ENCODE results near the gene COL23A1. TPM values are rescaled to one million over a fixed set of nuclear protein-coding genes. Genes with fewer than 3 reads are reported as not detected.

COL23A1 gene
- total and polyA plus RNA-seq, 2 of the 13 experiments (the other 11 are each of a cell fraction or from before 2014, with no cell fraction given): not detected

- FAIRE-seq: no peak
- H3K79me2 ChIP-seq (ENCODE audit: insufficient read depth, low read length): peaks cover 18% of the 10 kb centered on the region
- TF ChIP-seq ZNF337 (CRISPR knock-in tag; IDR thresholded peaks at IDR 0.05; ENCODE audit: borderline replicate concordance, low read depth): no peak
- no peak for TF ChIP-seq IRF9 (CRISPR knock-in tag; IDR thresholded peaks at IDR 0.05; ENCODE audit: borderline replicate concordance)
- peak; percentile 64 for TF ChIP-seq ZNF629 (CRISPR knock-in tag; conservative IDR thresholded peaks at IDR 0.05)
- TF ChIP-seq ZBTB1 (CRISPR knock-in tag; IDR thresholded peaks at IDR 0.05; ENCODE audit: borderline replicate concordance): no peak
- TF ChIP-seq ZNF496 (CRISPR knock-in tag; IDR thresholded peaks at IDR 0.05; ENCODE audit: insufficient replicate concordance): no peak
- TF ChIP-seq RAD21 (CRISPR knock-in tag; IDR thresholded peaks at IDR 0.05): peak; percentile 25; the same call in 1 of the 2 replicates
- TF ChIP-seq XRCC5 (optimal IDR thresholded peaks at IDR 0.05; ENCODE audit: low read length): peak; percentile 76
- TF ChIP-seq ZNF704 (CRISPR knock-in tag; IDR thresholded peaks at IDR 0.05; ENCODE audit: borderline replicate concordance): no peak
- TF ChIP-seq RBM39 (IDR thresholded peaks at IDR 0.05; ENCODE audit: low read depth, low read length, poor library complexity, severe bottlenecking): no peak
- TF ChIP-seq POGK (CRISPR knock-in tag; conservative IDR thresholded peaks at IDR 0.05): no peak
- TF ChIP-seq STAG1 (CRISPR knock-in tag; IDR thresholded peaks at IDR 0.05): peak; percentile 65
- no peak for TF ChIP-seq GLMP (CRISPR knock-in tag; IDR thresholded peaks at IDR 0.05; ENCODE audit: borderline replicate concordance)
- no peak for TF ChIP-seq KDM3A (CRISPR knock-in tag; IDR thresholded peaks at IDR 0.05; ENCODE audit: low read depth)
- no peak for TF ChIP-seq NFIB (CRISPR knock-in tag; IDR thresholded peaks at IDR 0.05; ENCODE audit: borderline replicate concordance)
- no peak for TF ChIP-seq ZNF749 (CRISPR knock-in tag; IDR thresholded peaks at IDR 0.05; ENCODE audit: borderline replicate concordance)
- TF ChIP-seq THYN1 (CRISPR knock-in tag; IDR thresholded peaks at IDR 0.05; ENCODE audit: borderline replicate concordance, low read depth): no peak
- TF ChIP-seq ZFY (CRISPR knock-in tag; IDR thresholded peaks at IDR 0.05): no peak
- TF ChIP-seq ZNF660 (CRISPR knock-in tag; IDR thresholded peaks at IDR 0.05; ENCODE audit: borderline replicate concordance, low read depth): no peak
Observed at GRCh38 chr5:178234750-178235587, 355.2 kb downstream of the COL23A1 start.

More at GRCh38 chr5:178234750-178235587, 355.2 kb downstream of the COL23A1 start:
- ATAC-seq: peak; percentile 27
- Histone ChIP-seq H3K9ac (ENCODE audit: insufficient read depth, low read depth, low read length) (no peak overlapping the region), H4K20me1 (ENCODE audit: insufficient read depth, low read length) (no peaks in the 10 kb centered on the region), H3K27ac (ENCODE audit: extremely low read length, insufficient read depth, low read length) (no peak overlapping the region), H2AFZ (ENCODE audit: low read length) (no peak overlapping the region), H3K27me3 (ENCODE audit: control insufficient read depth in 1 of 2, insufficient read depth in 2 of 2, low read length in 2 of 2) (no peaks in the 10 kb centered on the region; a peak in 1 of 5 replicates), H3K4me3 (replicated peaks in 1 of 3; ENCODE audit: insufficient read depth in 1 of 3, low read depth in 2 of 3, low read length in 3 of 3) (no peak overlapping the region; a peak in 1 of 6 replicates), H3K36me3 (replicated peaks in 1 of 2; ENCODE audit: control insufficient read depth in 1 of 2, insufficient read depth in 2 of 2, low read length in 2 of 2) (peaks cover 1 to 2% of the 10 kb centered on the region in 2 experiments; a peak in 3 of 5 replicates), H3K9me3 (ENCODE audit: low read length) (no peaks in the 10 kb centered on the region), H3K4me2 (ENCODE audit: low read depth, low read length) (peak overlapping the region; percentile 60), H3K4me1 (ENCODE audit: insufficient read depth, low read length) (peaks cover 72% of the 10 kb centered on the region)
- no TSS peak for BruUV-seq (replicated peaks)
- POLR2A ChIA-PET: interaction anchor here (0.7 to 1.7 kb wide), 4 partner anchors 21 to 395 kb away, joined by 3 to 4 read pairs (median 3); partner anchors contain the start of gene HNRNPAB
- CTCF ChIA-PET (ENCODE audit: low intra/inter-chr PET ratio, low total read pairs): no interaction called here
- intact Hi-C loops (cut with micrococcal nuclease; ENCODE audit: unreplicated experiment) (no loop called here), in situ Hi-C loops (cut with HindIII; ENCODE audit: extremely low pct_ligation_motif_present, low pct_unique_long_range_greater_than_20kb) (no loop called here)
- peak; percentile 43 for DNase-seq (ENCODE audit: low spot score)
- 46% methylated on average over 4 of the region's 12 CpGs for WGBS (ENCODE audit: low lambda C conversion rate)
